Calu3 (cell line): ENCODE data around the gene MICAL3. TPM values are rescaled to one million over a fixed set of nuclear protein-coding genes. Genes with fewer than 3 reads are reported as not detected.
"Not testable (repeated sequence)": the region's sequence is repeated elsewhere in the genome, so short reads cannot be mapped to it uniquely, and the experiment has no call there.

ENCODE experiments used
- BruUV-seq: library from RNA; stranded (reverse); fragments of 400-500 nt; replicated peaks from 2 replicates; lab custom pipeline; 2021; lab: Mats Ljungman, UMichigan
- CTCF ChIA-PET: fragments of 300-600 bp; sonication (Branson Sonifier 250); formaldehyde crosslinking; loops from one replicate; lab custom pipeline; 2022; ENCODE audit warnings: antibody characterized with exemption; lab: Charles Lee
- DNase-seq: peaks from one replicate; pipeline ENCODE4 v3.0.0; 2022
- H3K27ac Mint-ChIP-seq: one replicate; pipeline ENCODE4 v1.8.0; 2022; ENCODE audit warnings: mixed read lengths; ENCODE audit not compliant: unreplicated experiment
- H3K27me3 Mint-ChIP-seq: one replicate; pipeline ENCODE4 v1.8.0; 2022; ENCODE audit warnings: mixed read lengths; ENCODE audit not compliant: unreplicated experiment
- H3K36me3 Mint-ChIP-seq: one replicate; pipeline ENCODE4 v1.8.0; 2022; ENCODE audit warnings: mild to moderate bottlenecking, moderate library complexity, mixed read lengths; ENCODE audit not compliant: insufficient read depth, unreplicated experiment
- H3K4me1 Mint-ChIP-seq: one replicate; pipeline ENCODE4 v1.8.0; 2022; ENCODE audit warnings: mild to moderate bottlenecking, low read depth, mixed read lengths; ENCODE audit not compliant: unreplicated experiment
- H3K4me3 Mint-ChIP-seq: one replicate; pipeline ENCODE4 v1.8.0; 2022; ENCODE audit warnings: mild to moderate bottlenecking, low read depth, moderate library complexity, mixed read lengths; ENCODE audit not compliant: unreplicated experiment
- H3K9me3 Mint-ChIP-seq: one replicate; pipeline ENCODE4 v1.8.0; 2022; ENCODE audit warnings: low read depth, mixed read lengths; ENCODE audit not compliant: unreplicated experiment
- CTCF ChIP-seq: fragments of 200-600 bp; IDR thresholded peaks from one replicate; pipeline ENCODE4 v1.8.0; 2022; ENCODE audit warnings: antibody characterized with exemption; ENCODE audit not compliant: unreplicated experiment
- intact Hi-C: fragments of 100-400 bp; cut with micrococcal nuclease; formaldehyde crosslinking; loops from one replicate; pipeline ENCODE4 v1.10.0; 2022; ENCODE audit not compliant: unreplicated experiment
- total RNA-seq: library from RNA; stranded (reverse); gene quantifications from 2 replicates; pipeline ENCODE4 v1.2.3, GENCODE V29; 2022

Gene MICAL3
- total RNA-seq, 1 experiment from 2014 or later = 60.6 TPM

GRCh38 chr22:17994424-17995108 is 29.8 kb downstream of the MICAL3 start:
- Mint-ChIP-seq H3K4me1 (peaks cover 22% of the 10 kb centered on the region), H3K36me3 (peaks cover 1% of the 10 kb centered on the region), H3K27me3 (no peaks in the 10 kb centered on the region), H3K9me3 (no peaks in the 10 kb centered on the region), H3K27ac (no peak overlapping the region), H3K4me3 (no peak overlapping the region)
- intact Hi-C loops = no loop called here
- DNase-seq = no peak
- TF ChIP-seq CTCF = no peak
- CTCF ChIA-PET = no interaction called here
- BruUV-seq = no TSS peak

GRCh38 chr22:17992976-17993375 is 31.4 kb downstream of the MICAL3 start:
- intact Hi-C loops, DNase-seq: not testable (repeated sequence)

GRCh38 chr22:17991992-17992391 is 32.4 kb downstream of the MICAL3 start:
- H3K36me3 Mint-ChIP-seq, H3K9me3 Mint-ChIP-seq, H3K27ac Mint-ChIP-seq, H3K27me3 Mint-ChIP-seq, BruUV-seq, H3K4me3 Mint-ChIP-seq, CTCF ChIA-PET, intact Hi-C loops, DNase-seq: not testable (repeated sequence)
- peaks cover 17% of the 10 kb centered on the region for H3K4me1 Mint-ChIP-seq

More at GRCh38 chr22:17992976-17993375, 31.4 kb downstream of the MICAL3 start:
- H3K36me3 Mint-ChIP-seq, H3K4me3 Mint-ChIP-seq, H3K27me3 Mint-ChIP-seq, H3K9me3 Mint-ChIP-seq, CTCF ChIA-PET, H3K27ac Mint-ChIP-seq, BruUV-seq: not testable (repeated sequence)
- peaks cover 27% of the 10 kb centered on the region for H3K4me1 Mint-ChIP-seq

GRCh38 chr22:17990942-17991341 is 33.4 kb downstream of the MICAL3 start:
- no peak for TF ChIP-seq CTCF
- Mint-ChIP-seq H3K4me3 (no peak overlapping the region), H3K9me3 (no peaks in the 10 kb centered on the region), H3K4me1 (peaks cover 13% of the 10 kb centered on the region), H3K27me3 (no peaks in the 10 kb centered on the region), H3K27ac (no peak overlapping the region), H3K36me3 (no peaks in the 10 kb centered on the region)
- intact Hi-C loops = no loop called here
- no TSS peak for BruUV-seq
- DNase-seq = no peak
- CTCF ChIA-PET = no interaction called here

- no peak for DNase-seq
- intact Hi-C loops = no loop called here
- H3K36me3 Mint-ChIP-seq = no peaks in the 10 kb centered on the region
- H3K27me3 Mint-ChIP-seq = no peaks in the 10 kb centered on the region
- H3K27ac Mint-ChIP-seq = no peak overlapping the region
- H3K4me1 Mint-ChIP-seq = peaks cover 13% of the 10 kb centered on the region
- CTCF ChIA-PET = no interaction called here
- no TSS peak for BruUV-seq
- no peak overlapping the region for H3K4me3 Mint-ChIP-seq
- no peak for TF ChIP-seq CTCF
- H3K9me3 Mint-ChIP-seq = no peaks in the 10 kb centered on the region
These were observed 34.2 kb downstream of the MICAL3 start for GRCh38 chr22:17990147-17990546.
